Activated T-cell treated with anti-CD3 and anti-CD28 coated beads for 48 hours (primary cell): ENCODE data around the gene EIPR1.
"Not testable (repeated sequence)": the region's sequence is repeated elsewhere in the genome, so short reads cannot be mapped to it uniquely, and the experiment has no call there.

ENCODE experiments used
- DNase-seq: peaks from one replicate; pipeline ENCODE4 v3.0.0-alpha.2; 2020; ENCODE audit warnings: low read depth

The EIPR1 gene

GRCh38 chr2:3286646-3287036, 91.0 kb downstream of the EIPR1 start:
- not testable (repeated sequence) for DNase-seq

- no peak for DNase-seq
Measured at GRCh38 chr2:3285901-3286645, 91.5 kb downstream of the EIPR1 start.

GRCh38 chr2:3284657-3285630, 92.7 kb downstream of the EIPR1 start:
- DNase-seq = no peak

- not testable (repeated sequence) for DNase-seq
Measured at GRCh38 chr2:3283876-3284656, 93.6 kb downstream of the EIPR1 start.

GRCh38 chr2:3283206-3283605, 94.4 kb downstream of the EIPR1 start:
- no peak for DNase-seq

GRCh38 chr2:3282056-3282998, 95.3 kb downstream of the EIPR1 start:
- DNase-seq = no peak

GRCh38 chr2:3280683-3281520, 96.7 kb downstream of the EIPR1 start:
- DNase-seq = no peak

- no peak for DNase-seq
Measured at GRCh38 chr2:3280197-3280596, 97.4 kb downstream of the EIPR1 start.

- DNase-seq = no peak
Measured at GRCh38 chr2:3279236-3279960, 98.2 kb downstream of the EIPR1 start.

- DNase-seq = no peak
Measured at GRCh38 chr2:3278521-3279218, 98.9 kb downstream of the EIPR1 start.

GRCh38 chr2:3277748-3278520, 99.7 kb downstream of the EIPR1 start:
- DNase-seq = no peak

GRCh38 chr2:3277050-3277747, 100.4 kb downstream of the EIPR1 start:
- no peak for DNase-seq

GRCh38 chr2:3272761-3273160, 104.9 kb downstream of the EIPR1 start:
- no peak for DNase-seq

GRCh38 chr2:3270095-3270478, 107.5 kb downstream of the EIPR1 start:
- DNase-seq = no peak

GRCh38 chr2:3269425-3270094, 108.1 kb downstream of the EIPR1 start:
- DNase-seq = no peak

- DNase-seq = no peak
Measured at GRCh38 chr2:3268705-3269029, 109.0 kb downstream of the EIPR1 start.
